ENCODE results near the gene DYNLL1. TPM values are rescaled to one million over a fixed set of nuclear protein-coding genes. Genes with fewer than 3 reads are reported as not detected.

Gene DYNLL1
- total RNA-seq, 1 donor from 2014 or later: 386 TPM

- H3K27ac Mint-ChIP-seq: no peak overlapping the region
- peaks cover 22% of the 10 kb centered on the region for H3K4me1 Mint-ChIP-seq (ENCODE audit: low read depth)
- H3K9me3 Mint-ChIP-seq (ENCODE audit: low read depth): no peaks in the 10 kb centered on the region
- peaks cover 13% of the 10 kb centered on the region for H3K36me3 Mint-ChIP-seq (ENCODE audit: insufficient read depth)
- no peaks in the 10 kb centered on the region for H3K27me3 Mint-ChIP-seq
- TF ChIP-seq CTCF (IDR thresholded peaks at IDR 0.05; ENCODE audit: unreplicated experiment): no peak
- DNase-seq (ENCODE audit: low spot score, unreplicated experiment): no peak
- peak overlapping the region; percentile 90 for H3K4me3 Mint-ChIP-seq (ENCODE audit: low read depth)
Observed at GRCh38 chr12:120498870-120499515, 3.1 kb downstream of the DYNLL1 start.

- no peak for TF ChIP-seq CTCF (IDR thresholded peaks at IDR 0.05; ENCODE audit: unreplicated experiment)
- peaks cover 16% of the 10 kb centered on the region for H3K4me1 Mint-ChIP-seq (ENCODE audit: low read depth)
- H3K27ac Mint-ChIP-seq: peak overlapping the region; percentile 67
- no peaks in the 10 kb centered on the region for H3K27me3 Mint-ChIP-seq
- no peak for DNase-seq (ENCODE audit: low spot score, unreplicated experiment)
- peaks cover 14% of the 10 kb centered on the region for H3K36me3 Mint-ChIP-seq (ENCODE audit: insufficient read depth)
- H3K9me3 Mint-ChIP-seq (ENCODE audit: low read depth): no peaks in the 10 kb centered on the region
- no peak overlapping the region for H3K4me3 Mint-ChIP-seq (ENCODE audit: low read depth)
Observed at GRCh38 chr12:120500581-120500980, 4.7 kb downstream of the DYNLL1 start.

DNA sequence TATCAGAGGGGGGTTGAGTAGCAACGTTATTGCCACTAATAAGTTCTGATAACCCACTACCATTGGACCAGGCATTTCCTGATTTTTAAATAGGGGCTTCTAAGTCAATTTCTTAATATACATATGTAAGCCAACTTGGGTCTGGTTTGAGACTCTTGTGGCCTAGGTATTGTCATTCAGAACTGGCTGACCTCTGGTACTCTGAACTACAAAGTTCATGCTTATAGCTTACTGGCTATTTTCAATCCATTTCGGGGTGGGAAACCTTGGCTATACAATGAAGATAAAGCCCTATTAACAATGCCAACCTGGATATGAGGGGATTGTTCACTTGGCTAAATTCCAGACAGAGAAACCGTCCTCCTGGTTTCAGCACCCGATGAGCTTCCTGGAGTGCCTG is 8.7 kb downstream of the DYNLL1 start:
- TF ChIP-seq CTCF (IDR thresholded peaks at IDR 0.05; ENCODE audit: unreplicated experiment): no peak
- no peaks in the 10 kb centered on the region for H3K9me3 Mint-ChIP-seq (ENCODE audit: low read depth)
- no peaks in the 10 kb centered on the region for H3K4me1 Mint-ChIP-seq (ENCODE audit: low read depth)
- DNase-seq (ENCODE audit: low spot score, unreplicated experiment): no peak
- peaks cover 15% of the 10 kb centered on the region for H3K36me3 Mint-ChIP-seq (ENCODE audit: insufficient read depth)
- H3K4me3 Mint-ChIP-seq (ENCODE audit: low read depth): no peak overlapping the region
- H3K27me3 Mint-ChIP-seq: no peaks in the 10 kb centered on the region
- no peak overlapping the region for H3K27ac Mint-ChIP-seq

DNA sequence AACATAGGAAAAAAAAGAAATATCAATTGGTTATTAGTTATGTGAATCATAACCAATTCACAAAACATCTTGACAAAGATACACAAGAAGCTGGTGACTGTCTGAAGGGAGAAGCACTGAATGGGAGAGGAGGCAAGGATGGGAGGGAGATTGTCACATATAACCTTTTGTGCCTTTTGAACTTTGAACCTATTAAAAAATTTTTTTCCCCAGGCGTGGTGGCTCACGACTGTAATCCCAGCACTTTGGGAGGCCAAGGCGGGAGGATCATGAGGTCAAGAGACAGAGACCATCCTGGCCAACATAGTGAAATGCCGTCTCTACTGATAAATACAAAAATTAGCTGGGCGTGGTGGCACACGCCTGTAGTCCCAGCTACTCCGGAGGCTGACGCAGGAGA is 12.6 kb downstream of the DYNLL1 start:
- DNase-seq (ENCODE audit: low spot score, unreplicated experiment): no peak
- Mint-ChIP-seq H3K27me3 (no peaks in the 10 kb centered on the region), H3K36me3 (ENCODE audit: insufficient read depth) (peaks cover 19% of the 10 kb centered on the region), H3K9me3 (ENCODE audit: low read depth) (no peaks in the 10 kb centered on the region), H3K4me1 (ENCODE audit: low read depth) (no peaks in the 10 kb centered on the region), H3K4me3 (ENCODE audit: low read depth) (no peak overlapping the region), H3K27ac (no peak overlapping the region)
- TF ChIP-seq CTCF (IDR thresholded peaks at IDR 0.05; ENCODE audit: unreplicated experiment): no peak

DNA sequence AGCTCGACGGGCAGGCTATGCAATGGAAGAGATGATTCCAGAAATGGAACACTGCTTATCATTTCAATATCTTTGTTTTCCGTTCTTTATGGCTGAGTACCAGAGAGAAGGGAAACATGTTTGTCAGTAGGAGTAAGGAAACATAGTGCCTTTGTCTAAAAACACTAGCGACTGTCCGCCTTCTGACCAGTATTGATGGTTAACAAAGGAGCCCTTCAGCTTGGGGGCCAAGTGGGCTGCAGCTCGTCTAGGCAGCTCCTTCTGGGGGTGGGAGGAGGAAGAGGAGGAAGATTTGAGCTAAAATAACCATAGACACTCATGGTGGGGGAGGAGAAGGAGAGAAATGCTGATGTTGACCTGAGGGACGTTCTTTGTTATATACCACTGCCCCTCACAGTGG is 18.1 kb downstream of the DYNLL1 start:
- Mint-ChIP-seq H3K36me3 (ENCODE audit: insufficient read depth) (peaks cover 11% of the 10 kb centered on the region), H3K27me3 (no peaks in the 10 kb centered on the region), H3K4me1 (ENCODE audit: low read depth) (no peaks in the 10 kb centered on the region), H3K27ac (no peak overlapping the region), H3K4me3 (ENCODE audit: low read depth) (no peak overlapping the region), H3K9me3 (ENCODE audit: low read depth) (no peaks in the 10 kb centered on the region)
- DNase-seq (ENCODE audit: low spot score, unreplicated experiment): no peak
- TF ChIP-seq CTCF (IDR thresholded peaks at IDR 0.05; ENCODE audit: unreplicated experiment): no peak

Measured in progenitor cell of endocrine pancreas (in vitro differentiated cells).